Measurements from ENCODE around the gene ATP11A.

ATP11A gene

GRCh38 chr13:112716841-112717520 lies 27.1 kb downstream of the ATP11A start:
- Histone ChIP-seq H3K27me3 (ENCODE audit: insufficient read depth, insufficient read length) (no peaks in the 10 kb centered on the region), H3K9ac (ENCODE audit: insufficient read length, low read depth) (no peak overlapping the region), H3K4me1 (ENCODE audit: insufficient read depth, insufficient read length) (peaks cover 17% of the 10 kb centered on the region)

DNA sequence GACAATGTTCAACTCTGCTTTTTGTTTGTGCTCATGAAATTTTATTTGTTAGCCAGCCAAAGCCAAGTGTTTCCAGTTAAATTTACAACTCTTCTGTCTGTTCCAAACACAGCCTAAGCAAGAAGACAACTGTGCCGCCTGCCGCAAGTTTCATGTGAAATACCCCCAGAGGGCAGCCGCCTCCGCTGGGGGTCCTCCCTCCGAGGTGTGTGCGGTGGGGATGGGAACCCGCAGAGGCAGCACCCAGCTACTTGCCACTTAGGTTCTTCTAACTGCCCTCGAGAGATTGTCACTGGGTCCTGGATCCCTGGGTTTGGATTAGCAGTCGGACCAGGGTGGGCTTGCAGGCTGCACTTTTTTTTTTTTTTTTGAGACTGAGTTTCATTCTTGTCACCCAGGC lies 28.5 kb downstream of the ATP11A start:
- TF ChIP-seq SUZ12 (IDR thresholded peaks at IDR 0.05; ENCODE audit: extremely low read depth, insufficient read depth, insufficient read length) (no peak), ZNF274 (IDR thresholded peaks at IDR 0.05; ENCODE audit: low read depth, low read length) (no peak), YY1 (IDR thresholded peaks at IDR 0.05; ENCODE audit: insufficient read depth, insufficient read length) (no peak)
- Histone ChIP-seq H3K36me3 (ENCODE audit: insufficient read depth, insufficient read length, low read length) (no peaks in the 10 kb centered on the region), H3K9me3 (ENCODE audit: insufficient read depth, low read length) (no peaks in the 10 kb centered on the region), H3K27me3 (ENCODE audit: insufficient read depth, insufficient read length) (no peaks in the 10 kb centered on the region), H3K9ac (ENCODE audit: insufficient read length, low read depth) (no peak overlapping the region), H3K4me3 (ENCODE audit: insufficient read length, low read depth) (no peak overlapping the region), H3K4me1 (ENCODE audit: insufficient read depth, insufficient read length) (peaks cover 9% of the 10 kb centered on the region)
- DNase-seq (ENCODE audit: low read depth, low spot score), result no peak

More at GRCh38 chr13:112716841-112717520, 27.1 kb downstream of the ATP11A start:
- no peak overlapping the region for H3K4me3 ChIP-seq (ENCODE audit: insufficient read length, low read depth)
- TF ChIP-seq YY1 (IDR thresholded peaks at IDR 0.05; ENCODE audit: insufficient read depth, insufficient read length) (no peak), ZNF274 (IDR thresholded peaks at IDR 0.05; ENCODE audit: low read depth, low read length) (no peak), SUZ12 (IDR thresholded peaks at IDR 0.05; ENCODE audit: extremely low read depth, insufficient read depth, insufficient read length) (no peak)
- no peak for DNase-seq (ENCODE audit: low read depth, low spot score)
- H3K36me3 ChIP-seq (ENCODE audit: insufficient read depth, insufficient read length, low read length), result no peaks in the 10 kb centered on the region
- H3K9me3 ChIP-seq (ENCODE audit: insufficient read depth, low read length), result no peaks in the 10 kb centered on the region

GRCh38 chr13:112719016-112719415 lies 29.2 kb downstream of the ATP11A start:
- H3K4me1 ChIP-seq (ENCODE audit: insufficient read depth, insufficient read length), result peaks cover 9% of the 10 kb centered on the region
- H3K36me3 ChIP-seq (ENCODE audit: insufficient read depth, insufficient read length, low read length), result no peaks in the 10 kb centered on the region
- H3K4me3 ChIP-seq (ENCODE audit: insufficient read length, low read depth), result no peak overlapping the region
- no peak for DNase-seq (ENCODE audit: low read depth, low spot score)
- TF ChIP-seq SUZ12 (IDR thresholded peaks at IDR 0.05; ENCODE audit: extremely low read depth, insufficient read depth, insufficient read length) (no peak), ZNF274 (IDR thresholded peaks at IDR 0.05; ENCODE audit: low read depth, low read length) (no peak), YY1 (IDR thresholded peaks at IDR 0.05; ENCODE audit: insufficient read depth, insufficient read length) (no peak)
- H3K27me3 ChIP-seq (ENCODE audit: insufficient read depth, insufficient read length), result no peaks in the 10 kb centered on the region
- H3K9ac ChIP-seq (ENCODE audit: insufficient read length, low read depth), result no peak overlapping the region
- no peaks in the 10 kb centered on the region for H3K9me3 ChIP-seq (ENCODE audit: insufficient read depth, low read length)

DNA sequence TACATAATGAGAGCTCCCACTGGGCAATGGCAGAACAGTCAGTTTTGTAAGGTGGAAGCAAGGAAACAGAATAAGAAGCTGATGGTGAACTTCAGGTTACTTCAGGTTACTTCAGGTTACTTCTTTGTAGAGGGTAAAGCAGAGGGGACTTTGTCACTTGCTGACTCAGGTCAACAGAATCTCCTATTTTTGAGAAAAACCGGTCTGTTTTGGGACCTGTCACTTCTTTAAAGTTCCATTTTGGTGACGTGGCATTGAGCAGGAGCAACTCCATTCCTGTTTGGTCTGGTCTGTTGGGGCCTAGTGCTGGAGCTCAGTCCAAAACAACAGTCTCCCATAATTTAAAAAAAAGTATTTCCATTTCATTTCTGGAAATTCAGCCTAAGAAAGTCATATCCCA lies 29.7 kb downstream of the ATP11A start:
- Histone ChIP-seq H3K4me3 (ENCODE audit: insufficient read length, low read depth) (no peak overlapping the region), H3K36me3 (ENCODE audit: insufficient read depth, insufficient read length, low read length) (peaks cover 2% of the 10 kb centered on the region), H3K9me3 (ENCODE audit: insufficient read depth, low read length) (no peaks in the 10 kb centered on the region), H3K27me3 (ENCODE audit: insufficient read depth, insufficient read length) (no peaks in the 10 kb centered on the region), H3K9ac (ENCODE audit: insufficient read length, low read depth) (no peak overlapping the region), H3K4me1 (ENCODE audit: insufficient read depth, insufficient read length) (peaks cover 4% of the 10 kb centered on the region)
- TF ChIP-seq YY1 (IDR thresholded peaks at IDR 0.05; ENCODE audit: insufficient read depth, insufficient read length) (no peak), ZNF274 (IDR thresholded peaks at IDR 0.05; ENCODE audit: low read depth, low read length) (no peak), SUZ12 (IDR thresholded peaks at IDR 0.05; ENCODE audit: extremely low read depth, insufficient read depth, insufficient read length) (no peak)
- no peak for DNase-seq (ENCODE audit: low read depth, low spot score)

DNA sequence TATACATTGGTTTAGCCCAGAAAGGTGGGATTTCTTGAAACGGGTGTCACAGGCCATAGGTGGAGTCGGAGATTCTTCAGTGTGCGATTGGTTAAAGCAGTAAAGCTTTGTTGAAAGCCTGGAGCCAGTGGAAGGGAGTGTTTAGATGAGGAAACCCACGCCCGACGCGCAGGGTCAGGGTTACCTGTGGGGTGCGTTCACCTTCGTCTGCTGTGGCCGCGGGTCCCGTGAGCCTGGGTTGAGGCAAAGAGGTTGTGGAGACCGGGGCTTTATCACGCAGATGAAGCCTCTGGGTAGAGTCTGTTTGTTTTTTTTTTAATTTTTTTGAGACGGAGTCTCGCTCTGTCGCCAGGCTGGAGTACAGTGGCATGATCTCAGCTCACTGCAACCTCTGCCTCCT lies 30.4 kb downstream of the ATP11A start:
- no peak for DNase-seq (ENCODE audit: low read depth, low spot score)
- Histone ChIP-seq H3K4me3 (ENCODE audit: insufficient read length, low read depth) (no peak overlapping the region), H3K27me3 (ENCODE audit: insufficient read depth, insufficient read length) (no peaks in the 10 kb centered on the region), H3K36me3 (ENCODE audit: insufficient read depth, insufficient read length, low read length) (peaks cover 7% of the 10 kb centered on the region), H3K4me1 (ENCODE audit: insufficient read depth, insufficient read length) (peaks cover 3% of the 10 kb centered on the region), H3K9ac (ENCODE audit: insufficient read length, low read depth) (no peak overlapping the region), H3K9me3 (ENCODE audit: insufficient read depth, low read length) (no peaks in the 10 kb centered on the region)
- TF ChIP-seq SUZ12 (IDR thresholded peaks at IDR 0.05; ENCODE audit: extremely low read depth, insufficient read depth, insufficient read length) (no peak), ZNF274 (IDR thresholded peaks at IDR 0.05; ENCODE audit: low read depth, low read length) (no peak), YY1 (IDR thresholded peaks at IDR 0.05; ENCODE audit: insufficient read depth, insufficient read length) (no peak)

DNA sequence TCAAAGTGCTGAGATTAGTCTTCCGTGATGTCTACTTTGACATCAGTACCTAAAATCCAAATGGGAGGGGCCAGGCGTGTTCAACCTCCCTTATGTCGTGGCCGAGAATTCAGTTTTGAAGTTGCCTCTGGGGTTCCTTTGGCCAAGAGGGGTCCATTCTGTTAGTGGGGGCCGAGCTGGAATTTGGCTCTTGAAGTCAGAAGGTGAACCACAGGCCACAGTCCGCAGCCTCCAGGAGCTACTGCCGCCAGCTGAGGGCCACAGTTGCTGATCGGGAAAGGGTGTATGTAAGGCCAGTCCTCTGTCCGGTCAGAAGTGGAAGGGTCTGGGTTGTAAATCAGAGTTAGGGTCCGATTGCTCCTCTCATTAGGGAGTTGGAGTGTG lies 31.0 kb downstream of the ATP11A start:
- no peak for DNase-seq (ENCODE audit: low read depth, low spot score)
- H3K36me3 ChIP-seq (ENCODE audit: insufficient read depth, insufficient read length, low read length), result peaks cover 9% of the 10 kb centered on the region
- H3K4me3 ChIP-seq (ENCODE audit: insufficient read length, low read depth), result no peak overlapping the region
- no peaks in the 10 kb centered on the region for H3K27me3 ChIP-seq (ENCODE audit: insufficient read depth, insufficient read length)
- peaks cover 7% of the 10 kb centered on the region for H3K4me1 ChIP-seq (ENCODE audit: insufficient read depth, insufficient read length)
- no peak overlapping the region for H3K9ac ChIP-seq (ENCODE audit: insufficient read length, low read depth)
- TF ChIP-seq YY1 (IDR thresholded peaks at IDR 0.05; ENCODE audit: insufficient read depth, insufficient read length) (no peak), ZNF274 (IDR thresholded peaks at IDR 0.05; ENCODE audit: low read depth, low read length) (no peak), SUZ12 (IDR thresholded peaks at IDR 0.05; ENCODE audit: extremely low read depth, insufficient read depth, insufficient read length) (no peak)
- H3K9me3 ChIP-seq (ENCODE audit: insufficient read depth, low read length), result no peaks in the 10 kb centered on the region

- no peak overlapping the region for H3K9ac ChIP-seq (ENCODE audit: insufficient read length, low read depth)
- no peak for TF ChIP-seq ZNF274 (IDR thresholded peaks at IDR 0.05; ENCODE audit: low read depth, low read length)
- no peak for TF ChIP-seq SUZ12 (IDR thresholded peaks at IDR 0.05; ENCODE audit: extremely low read depth, insufficient read depth, insufficient read length)
- no peak for TF ChIP-seq YY1 (IDR thresholded peaks at IDR 0.05; ENCODE audit: insufficient read depth, insufficient read length)
Measured at GRCh38 chr13:112721198-112722104, 31.6 kb downstream of the ATP11A start.

More at GRCh38 chr13:112721198-112722104, 31.6 kb downstream of the ATP11A start:
- Histone ChIP-seq H3K36me3 (ENCODE audit: insufficient read depth, insufficient read length, low read length) (peaks cover 9% of the 10 kb centered on the region), H3K4me3 (ENCODE audit: insufficient read length, low read depth) (no peak overlapping the region), H3K27me3 (ENCODE audit: insufficient read depth, insufficient read length) (no peaks in the 10 kb centered on the region), H3K9me3 (ENCODE audit: insufficient read depth, low read length) (no peaks in the 10 kb centered on the region), H3K4me1 (ENCODE audit: insufficient read depth, insufficient read length) (peaks cover 8% of the 10 kb centered on the region)
- no peak for DNase-seq (ENCODE audit: low read depth, low spot score)

Data from NT2/D1 (cell line).